HG03159 (cell line): ENCODE data around the gene AP3B1.

Experiments
- ATAC-seq: cut with Tn5 transposase; IDR thresholded peaks from one replicate; pipeline ENCODE4 v1.9.1; 2021; ENCODE audit warnings: mild to moderate bottlenecking, moderate library complexity; ENCODE audit not compliant: unreplicated experiment

AP3B1 gene

DNA sequence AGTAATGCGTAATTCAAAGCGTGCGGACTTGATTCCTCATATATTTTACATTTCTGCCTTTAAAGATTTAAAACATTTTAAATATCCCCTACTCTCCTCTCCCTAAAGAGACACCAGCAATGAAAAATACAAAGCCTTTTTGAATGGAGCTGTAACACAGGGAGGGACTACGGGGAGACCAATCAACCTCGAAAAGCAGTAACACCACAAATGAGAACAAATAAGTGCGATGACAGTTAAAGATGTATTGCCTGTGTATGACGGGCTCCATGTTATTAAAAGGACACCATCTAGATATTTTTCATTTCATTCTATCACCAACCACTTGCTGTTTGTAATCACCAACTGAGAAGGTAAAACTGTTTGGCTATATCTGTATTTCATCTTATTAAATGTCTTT lies 288.0 kb downstream of the AP3B1 start:
- no peak for ATAC-seq

DNA sequence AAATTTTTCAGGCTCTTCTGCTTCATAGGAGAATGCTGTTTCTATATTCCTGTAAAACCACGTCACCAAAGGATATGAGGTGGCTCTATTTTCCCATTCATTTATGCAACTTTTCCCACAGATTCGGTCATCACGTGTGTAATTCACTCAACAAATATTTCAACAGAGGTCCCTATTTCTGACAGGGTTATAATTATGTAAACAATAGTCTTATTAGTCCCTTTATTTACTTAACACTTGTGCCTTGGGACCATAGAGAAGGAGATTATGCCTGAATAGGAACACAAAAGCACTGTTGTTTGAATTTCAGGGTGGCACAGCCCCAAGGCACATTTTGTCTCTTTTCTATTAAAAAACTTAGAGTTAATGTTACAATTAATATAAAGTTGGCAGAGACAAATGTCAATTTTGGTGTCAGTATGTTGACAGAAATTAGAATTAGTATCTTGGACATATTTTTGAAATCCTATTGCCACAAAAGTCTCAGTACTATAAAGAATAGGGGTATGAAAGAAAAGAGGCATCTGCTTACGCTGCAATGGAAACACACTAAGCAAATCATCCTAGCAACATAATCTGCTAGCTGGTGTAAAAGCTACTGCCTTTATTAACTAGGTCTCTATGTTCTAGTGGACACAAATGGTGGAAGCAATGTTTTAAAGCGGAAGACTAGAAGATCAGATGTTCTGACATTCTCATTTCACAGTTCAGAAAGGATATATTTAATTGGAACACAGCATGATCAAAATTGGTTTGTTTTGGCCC lies 289.3 kb downstream of the AP3B1 start:
- no peak for ATAC-seq

DNA sequence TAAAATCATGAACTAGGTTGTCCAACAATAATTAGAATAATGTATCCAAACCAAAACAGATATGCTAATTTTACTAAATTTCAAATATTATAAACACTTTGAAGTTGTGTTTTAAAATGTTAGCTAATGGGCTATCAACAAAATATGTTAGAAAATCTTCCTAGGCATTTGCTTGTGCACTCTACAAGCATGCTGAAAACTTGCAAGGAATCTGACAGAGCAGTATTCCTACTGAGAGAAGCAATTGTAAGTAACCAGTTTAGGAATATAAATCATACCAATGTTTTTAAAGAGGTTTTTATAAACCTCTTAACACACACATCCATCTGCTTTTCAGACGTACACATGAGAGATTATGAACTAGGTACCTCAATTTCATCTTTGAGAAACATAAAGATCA lies 289.9 kb downstream of the AP3B1 start:
- ATAC-seq = no peak

DNA sequence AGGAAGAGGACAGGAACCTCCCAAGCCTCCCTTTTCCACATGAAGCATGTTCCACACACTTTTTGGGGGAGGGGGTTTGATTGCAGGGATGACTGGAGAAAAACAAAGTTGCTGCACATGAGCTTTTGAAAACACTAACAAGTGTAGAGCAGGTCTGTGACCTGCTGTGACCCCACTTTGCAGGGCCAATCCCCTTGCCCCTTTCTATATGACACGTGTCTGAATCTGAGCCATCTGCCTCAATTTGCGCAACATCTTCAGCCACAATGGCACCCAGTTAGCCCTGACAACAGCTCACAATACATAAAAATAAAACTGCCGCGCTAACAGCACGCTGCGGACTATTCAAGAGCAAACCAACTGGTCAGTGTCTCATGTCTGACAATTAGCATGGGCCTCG lies 290.6 kb downstream of the AP3B1 start:
- no peak for ATAC-seq

DNA sequence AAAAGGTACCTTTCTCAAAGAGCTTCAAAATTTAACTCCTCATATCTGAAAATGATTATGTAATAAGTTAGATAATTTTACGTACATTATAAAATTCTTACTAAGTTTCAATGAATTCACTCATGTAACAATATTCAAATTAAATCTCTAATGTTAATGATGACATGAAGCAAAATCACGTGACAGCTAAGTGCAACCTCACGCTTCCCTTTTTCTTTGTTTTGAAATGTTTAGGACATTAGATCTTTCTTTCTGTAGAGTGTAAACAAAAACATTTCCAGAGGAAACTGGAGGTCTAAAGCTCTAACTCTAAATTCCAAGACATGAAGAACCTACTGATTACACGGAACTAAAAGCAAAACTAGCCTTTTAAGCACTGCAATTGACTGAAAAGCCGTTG lies 291.0 kb downstream of the AP3B1 start:
- no peak for ATAC-seq

DNA sequence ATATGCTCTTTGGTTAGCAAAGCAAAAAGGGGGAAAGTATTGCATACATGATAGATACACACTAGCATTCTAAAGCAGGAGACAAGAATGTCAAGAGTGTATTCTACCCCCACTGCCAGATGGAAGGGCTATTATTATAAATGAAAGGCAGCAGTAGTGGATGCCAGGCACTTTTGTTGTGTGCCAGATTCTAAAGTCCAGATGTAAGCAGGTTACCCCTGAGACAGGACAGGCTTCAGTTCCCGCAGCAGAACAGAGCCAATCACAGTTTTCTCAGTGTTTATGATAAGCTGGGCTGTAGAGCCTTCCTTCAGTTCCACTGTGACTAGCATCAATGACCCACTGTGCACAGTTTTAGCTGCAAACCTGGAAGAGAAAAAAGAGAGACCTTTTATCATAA lies 291.8 kb downstream of the AP3B1 start:
- ATAC-seq = no peak

DNA sequence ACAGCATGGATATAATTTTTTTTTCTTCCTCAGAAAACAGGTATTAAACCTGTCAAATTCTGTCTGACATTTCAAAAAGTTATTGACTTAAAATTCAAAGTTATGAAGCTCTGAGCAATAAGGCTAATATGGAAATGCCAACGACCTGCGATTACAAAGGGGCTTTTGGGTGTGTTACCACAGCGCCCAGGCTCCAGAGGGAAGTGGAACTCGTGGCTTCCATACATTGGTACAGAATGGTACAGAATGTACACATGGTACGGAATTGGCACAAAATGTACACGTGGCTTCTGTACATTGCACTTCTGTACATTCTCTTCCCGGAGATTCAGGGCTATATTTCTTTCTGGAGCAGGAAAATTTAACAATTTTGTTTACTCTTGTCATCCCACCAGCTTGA lies 293.3 kb downstream of the AP3B1 start:
- no peak for ATAC-seq

DNA sequence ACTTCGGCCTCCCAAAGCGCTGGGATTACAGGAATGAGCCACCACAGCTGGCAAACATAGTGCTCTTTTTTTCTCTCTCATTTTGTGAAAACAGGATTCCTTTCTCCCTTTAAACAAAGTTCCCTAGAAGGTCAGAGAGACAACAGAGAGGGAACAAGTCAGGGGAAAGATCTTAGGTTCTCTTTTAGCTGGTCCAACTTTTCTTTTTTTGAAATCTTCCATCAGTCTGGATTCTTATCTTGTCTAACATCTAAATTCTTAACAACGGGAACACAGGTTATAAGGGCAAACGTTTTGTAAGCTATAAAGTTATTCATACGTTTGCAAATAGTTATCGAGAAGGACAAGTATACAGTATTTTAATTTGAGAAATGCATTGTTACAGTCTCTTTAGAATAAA lies 294.3 kb downstream of the AP3B1 start:
- ATAC-seq = no peak

GRCh38 chr5:77999399-77999798 lies 295.1 kb downstream of the AP3B1 start:
- ATAC-seq = no peak

GRCh38 chr5:77996943-77997342 lies 297.6 kb downstream of the AP3B1 start:
- no peak for ATAC-seq

DNA sequence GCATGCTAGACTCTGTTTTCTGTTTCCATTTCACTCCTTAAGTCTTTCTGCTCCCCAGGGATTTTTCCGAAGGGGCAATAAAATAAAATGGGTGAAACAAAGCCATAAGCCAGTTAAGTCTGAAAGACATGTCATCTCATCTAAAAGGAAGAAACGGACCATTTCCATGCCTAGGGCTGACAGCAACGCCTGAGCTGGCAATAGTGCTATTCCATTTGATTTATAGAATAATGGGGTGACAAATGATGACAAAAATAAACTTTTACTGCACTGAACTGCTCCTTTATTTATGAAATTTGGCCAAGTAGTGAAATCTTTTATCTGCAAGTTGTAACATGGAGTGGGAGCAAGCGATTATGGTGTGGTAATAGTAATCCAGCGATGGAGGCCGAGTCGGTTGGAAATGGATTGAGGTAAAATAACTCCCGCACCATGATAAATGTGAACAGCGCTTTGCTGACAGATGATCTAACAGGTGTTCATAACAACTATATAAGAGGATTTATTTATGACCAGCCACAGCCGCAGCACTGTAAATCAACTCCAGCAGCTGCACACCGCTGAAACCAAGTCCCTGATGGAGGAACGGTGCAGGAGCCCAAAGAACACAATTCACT lies 298.6 kb downstream of the AP3B1 start:
- no peak for ATAC-seq

DNA sequence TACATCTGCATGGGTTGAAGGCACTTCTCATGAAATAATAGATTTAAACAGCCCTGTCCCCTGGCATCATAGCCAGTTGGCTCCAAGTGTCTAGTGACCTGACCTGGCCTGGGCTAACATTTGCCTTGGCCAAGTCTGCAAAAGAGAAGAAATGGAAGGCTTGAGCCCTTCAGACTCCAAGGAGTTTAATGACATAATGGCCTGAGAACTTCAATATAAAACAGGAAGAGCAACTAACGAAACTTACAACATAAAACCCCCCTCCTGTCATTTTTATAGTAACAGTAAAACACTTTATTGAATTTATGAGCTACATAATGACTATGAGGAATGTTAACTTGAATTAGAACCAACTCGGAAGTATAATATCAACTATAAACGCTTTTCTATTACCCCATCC lies 299.6 kb downstream of the AP3B1 start:
- ATAC-seq = no peak

- no peak for ATAC-seq
Observed at GRCh38 chr5:77993855-77994318, 300.6 kb downstream of the AP3B1 start.

- ATAC-seq = no peak
Observed at GRCh38 chr5:77993141-77993854, 301.2 kb downstream of the AP3B1 start.

- no peak for ATAC-seq
Observed at GRCh38 chr5:77991084-77991483, 303.4 kb downstream of the AP3B1 start.

DNA sequence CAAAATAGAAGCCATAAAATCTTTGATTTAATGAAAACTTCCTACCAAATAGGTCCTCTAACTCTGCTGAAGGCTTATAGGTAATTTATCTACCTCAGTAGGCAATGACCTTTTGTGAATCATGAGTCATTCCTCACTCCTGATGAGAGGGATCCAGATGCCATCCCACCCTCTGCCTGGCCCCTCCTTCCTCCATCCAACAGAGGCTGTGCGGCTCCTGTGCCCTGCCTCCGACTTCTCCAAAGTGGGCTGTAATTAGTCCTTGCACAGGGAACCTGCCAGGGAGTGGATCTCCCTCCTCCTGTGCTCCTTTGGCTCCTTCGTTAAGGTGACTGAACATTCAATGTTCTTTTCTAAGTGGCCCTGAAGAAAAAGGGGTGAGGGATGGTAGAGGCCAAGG lies 304.5 kb downstream of the AP3B1 start:
- ATAC-seq = no peak

DNA sequence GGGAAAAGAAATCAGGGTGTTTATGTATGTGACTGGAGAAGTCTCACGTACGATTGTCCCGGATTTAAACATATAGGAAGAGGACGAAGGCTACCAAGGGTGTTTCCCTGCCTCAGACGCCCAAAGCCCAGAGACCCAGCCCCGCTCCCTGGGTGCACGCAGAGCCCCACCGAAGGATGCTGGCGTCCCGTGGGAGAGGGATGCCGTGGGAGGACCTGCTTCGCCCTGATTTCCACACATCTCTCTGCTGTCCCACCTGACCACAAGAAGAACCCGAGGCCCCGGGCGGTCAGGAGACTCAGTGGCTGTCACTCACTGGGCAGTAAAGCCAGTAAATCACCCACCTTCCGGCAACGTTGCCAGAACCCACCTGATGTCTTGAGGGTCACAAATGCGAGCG lies 306.5 kb downstream of the AP3B1 start:
- ATAC-seq = no peak

- no peak for ATAC-seq
Observed at GRCh38 chr5:77987331-77987730, 307.2 kb downstream of the AP3B1 start.

DNA sequence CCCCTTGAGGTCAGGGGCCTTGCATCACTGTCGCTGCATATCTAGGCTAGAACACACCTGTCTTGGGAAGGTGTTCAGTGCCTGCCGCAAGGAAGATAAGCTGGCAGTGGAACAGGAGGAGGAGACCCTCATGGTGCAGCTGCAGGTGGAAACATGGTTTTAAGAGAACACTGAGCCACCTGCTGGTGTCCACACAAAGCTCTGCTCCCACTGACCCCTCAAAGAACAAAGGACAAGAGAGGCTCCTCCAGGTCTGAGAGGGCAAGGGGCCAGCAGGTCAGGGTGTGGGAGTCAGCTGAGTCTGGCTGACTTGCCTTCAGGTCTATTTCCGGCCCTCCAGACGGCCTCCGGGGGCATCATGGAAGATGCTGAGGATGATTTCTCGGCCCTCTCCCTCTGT lies 308.2 kb downstream of the AP3B1 start:
- no peak for ATAC-seq

DNA sequence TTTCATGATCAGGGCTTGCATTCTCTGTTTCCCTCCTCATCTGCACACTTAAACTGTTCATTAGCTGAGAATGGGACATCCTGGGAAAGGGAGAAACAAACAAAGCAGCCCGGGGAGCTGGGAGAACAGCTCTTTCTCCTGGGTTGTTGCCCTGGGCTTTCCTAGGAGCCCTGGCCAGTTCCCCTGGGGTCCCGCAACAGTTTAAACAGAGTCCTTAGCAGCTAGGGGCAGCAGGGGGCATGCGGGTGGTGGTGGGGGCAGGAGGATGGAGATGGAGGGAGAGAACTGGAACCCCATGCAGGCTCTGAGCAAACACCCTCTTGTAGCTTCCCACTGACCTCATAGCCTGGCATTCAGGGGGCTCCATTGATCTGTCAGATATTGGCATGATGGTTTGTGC lies 309.3 kb downstream of the AP3B1 start:
- no peak for ATAC-seq

- ATAC-seq = no peak
Observed at GRCh38 chr5:77984587-77984986, 309.9 kb downstream of the AP3B1 start.
